Lower lobe of right lung (tissue), 2 donors: ENCODE results near the gene LRAT. TPM values are rescaled to one million over a fixed set of nuclear protein-coding genes. Genes with fewer than 3 reads are reported as not detected.

ENCODE experiments used
- ATAC-seq, 2 donors: fragments of 200-7000 bp; cut with Tn5 transposase; one replicate each; pipeline ENCODE4 v1.9.1; 2020 to 2022; ENCODE audit warnings: mild to moderate bottlenecking in 2 of 2, moderate library complexity in 2 of 2
- DNase-seq: peaks from one replicate; pipeline ENCODE4 v3.0.0-alpha.2; 2020
- H3K27ac ChIP-seq: fragments of 200-600 bp; one replicate; pipeline ENCODE4 v1.8.0; 2022
- H3K27me3 ChIP-seq: fragments of 200-600 bp; one replicate; pipeline ENCODE4 v1.8.0; 2022; ENCODE audit warnings: low read depth
- H3K36me3 ChIP-seq: fragments of 200-600 bp; one replicate; pipeline ENCODE4 v1.8.0; 2022; ENCODE audit warnings: mild to moderate bottlenecking
- H3K4me1 ChIP-seq: fragments of 200-600 bp; one replicate; pipeline ENCODE4 v1.8.0; 2022
- H3K4me3 ChIP-seq: fragments of 200-600 bp; one replicate; pipeline ENCODE4 v1.8.0; 2022; ENCODE audit warnings: mild to moderate bottlenecking
- H3K9me3 ChIP-seq: fragments of 200-600 bp; one replicate; pipeline ENCODE4 v1.8.0; 2022
- intact Hi-C: fragments of 100-400 bp; cut with DNase I; formaldehyde crosslinking; loops from one replicate; pipeline ENCODE4 v1.11.0; 2022
- total RNA-seq: library from RNA; stranded (reverse); fragmentation: NEBNext Ultra II Directional; extraction: Animal tissue kit (Norgen Biotek cat#: 25700); gene quantifications from one replicate; pipeline ENCODE4 v1.2.1, GENCODE V29; 2021
- TF ChIP-seq, protein P1 (sequence below): fragments of 200-600 bp; IDR thresholded peaks from one replicate; pipeline ENCODE4 v1.8.0; 2022; ENCODE audit warnings: antibody characterized with exemption, mild to moderate bottlenecking
- donor health status: DM: no; HTN: yes; CAD: no; lungs with severe emphysema.

Gene LRAT
- total RNA-seq, 1 donor from 2014 or later: 1.0 TPM

DNA sequence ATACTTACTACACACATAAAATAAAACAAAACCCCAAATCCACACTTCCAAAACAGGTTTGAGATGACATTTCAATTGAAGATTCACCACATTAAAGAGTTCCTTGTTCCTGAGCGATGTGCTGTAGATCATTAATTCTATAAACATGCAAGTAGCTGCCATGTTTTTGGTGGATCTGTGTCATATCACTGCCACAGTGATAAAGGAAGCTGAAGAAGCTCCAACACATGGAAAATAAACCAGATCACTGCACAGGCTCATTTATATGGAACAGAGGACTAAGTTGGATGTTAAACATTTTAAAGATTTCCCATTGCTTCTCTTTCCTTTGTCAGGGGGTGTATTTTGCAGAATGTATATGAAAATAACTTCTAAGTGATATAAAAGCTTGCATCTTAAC lies 34.5 kb downstream of the LRAT start:
- no peak for DNase-seq
- Histone ChIP-seq H3K27me3 (peaks cover 18% of the 10 kb centered on the region), H3K27ac (no peak overlapping the region), H3K36me3 (no peaks in the 10 kb centered on the region), H3K4me1 (no peaks in the 10 kb centered on the region), H3K4me3 (no peak overlapping the region), H3K9me3 (no peaks in the 10 kb centered on the region)
- no peak for ATAC-seq
- intact Hi-C loops: no loop called here
- TF ChIP-seq, protein P1, sequence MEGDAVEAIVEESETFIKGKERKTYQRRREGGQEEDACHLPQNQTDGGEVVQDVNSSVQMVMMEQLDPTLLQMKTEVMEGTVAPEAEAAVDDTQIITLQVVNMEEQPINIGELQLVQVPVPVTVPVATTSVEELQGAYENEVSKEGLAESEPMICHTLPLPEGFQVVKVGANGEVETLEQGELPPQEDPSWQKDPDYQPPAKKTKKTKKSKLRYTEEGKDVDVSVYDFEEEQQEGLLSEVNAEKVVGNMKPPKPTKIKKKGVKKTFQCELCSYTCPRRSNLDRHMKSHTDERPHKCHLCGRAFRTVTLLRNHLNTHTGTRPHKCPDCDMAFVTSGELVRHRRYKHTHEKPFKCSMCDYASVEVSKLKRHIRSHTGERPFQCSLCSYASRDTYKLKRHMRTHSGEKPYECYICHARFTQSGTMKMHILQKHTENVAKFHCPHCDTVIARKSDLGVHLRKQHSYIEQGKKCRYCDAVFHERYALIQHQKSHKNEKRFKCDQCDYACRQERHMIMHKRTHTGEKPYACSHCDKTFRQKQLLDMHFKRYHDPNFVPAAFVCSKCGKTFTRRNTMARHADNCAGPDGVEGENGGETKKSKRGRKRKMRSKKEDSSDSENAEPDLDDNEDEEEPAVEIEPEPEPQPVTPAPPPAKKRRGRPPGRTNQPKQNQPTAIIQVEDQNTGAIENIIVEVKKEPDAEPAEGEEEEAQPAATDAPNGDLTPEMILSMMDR: no peak

GRCh38 chr4:154779362-154779947 lies 35.7 kb downstream of the LRAT start:
- Histone ChIP-seq H3K36me3 (no peaks in the 10 kb centered on the region), H3K4me1 (no peaks in the 10 kb centered on the region), H3K27ac (no peak overlapping the region), H3K4me3 (no peak overlapping the region), H3K9me3 (no peaks in the 10 kb centered on the region), H3K27me3 (peaks cover 18% of the 10 kb centered on the region)
- intact Hi-C loops: no loop called here
- DNase-seq: no peak
- no peak for ATAC-seq
- TF ChIP-seq, protein P1: peak; percentile 48

DNA sequence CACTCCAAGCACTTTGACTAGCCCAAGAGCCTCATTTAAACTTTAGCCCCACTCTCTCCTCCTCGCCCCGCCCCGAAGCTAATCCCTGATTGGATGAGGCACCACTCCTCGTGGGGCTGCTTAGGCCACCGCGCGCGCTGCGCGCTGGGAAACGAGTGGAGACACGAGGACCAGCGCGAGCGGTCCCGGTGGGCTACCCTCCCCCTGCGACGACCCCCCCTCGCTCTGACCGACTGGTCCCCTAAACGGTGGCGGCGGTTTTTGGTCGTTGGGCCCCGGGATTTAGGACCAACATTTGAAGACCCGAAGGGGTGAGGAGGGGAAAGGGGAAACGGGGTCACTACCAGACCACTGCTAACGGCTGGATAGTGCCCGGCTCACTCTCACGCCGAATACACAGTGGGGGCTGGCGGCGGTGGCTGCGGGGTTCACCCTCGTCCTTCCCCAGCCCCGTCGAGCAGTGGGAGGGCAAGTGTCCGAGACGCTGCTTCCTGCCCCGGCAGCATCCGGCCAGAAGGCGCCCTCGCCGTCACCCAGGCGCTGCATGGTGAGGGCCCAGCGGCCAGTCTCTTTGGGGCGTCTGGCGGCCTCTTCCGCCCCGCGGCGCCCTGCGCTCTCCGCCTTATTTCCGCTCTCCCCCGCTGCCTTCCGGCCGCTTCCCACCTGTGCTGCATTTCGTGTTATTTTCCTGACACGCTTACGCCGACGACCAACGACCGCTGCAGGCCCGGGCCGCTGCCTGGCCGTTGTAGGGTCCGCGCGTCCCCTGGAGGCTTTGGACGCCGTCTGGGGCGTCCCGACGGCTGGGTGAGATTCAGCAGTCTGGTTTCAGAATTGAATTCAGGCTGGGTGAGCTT lies 37.6 kb downstream of the LRAT start, which contains the start of gene RBM46:
TSS of gene RBM46 (plus strand) at position 147 of the 857 bp plus-strand sequence. CDS start 15,481 bp downstream, outside the sequence.
- TF ChIP-seq, protein P1: no peak
- Histone ChIP-seq H3K27ac (no peak within 1 kb of the TSS), H3K4me3 (no peak within 1 kb of the TSS), H3K36me3 (no peaks in the 10 kb centered on the region), H3K9me3 (no peaks in the 10 kb centered on the region), H3K27me3 (peaks cover 13% of the 10 kb centered on the region), H3K4me1 (no peaks in the 10 kb centered on the region)
- intact Hi-C loops: no loop called here
- DNase-seq (no peak), ATAC-seq (peak in 1 of 2 donors; percentile 39)

DNA sequence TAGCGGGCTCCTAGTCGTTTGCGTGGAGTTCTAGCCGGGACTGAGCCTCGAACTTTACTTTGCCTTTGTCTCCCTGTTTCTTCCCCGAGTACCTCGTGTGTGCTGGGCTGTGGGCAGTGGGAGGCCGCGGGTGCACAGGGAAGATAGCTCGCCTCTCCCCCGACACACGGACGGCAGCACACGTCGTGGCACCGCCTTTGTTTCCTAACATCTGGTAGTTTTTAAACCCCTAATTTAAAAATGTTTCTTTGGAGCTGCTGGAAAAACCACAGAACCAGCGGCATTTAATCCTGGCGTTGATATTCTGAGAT lies 38.1 kb downstream of the LRAT start:
- ATAC-seq (no peak), DNase-seq (no peak)
- no peak overlapping the region for H3K27ac ChIP-seq
- H3K9me3 ChIP-seq: no peaks in the 10 kb centered on the region
- H3K36me3 ChIP-seq: no peaks in the 10 kb centered on the region
- TF ChIP-seq, protein P1: no peak
- intact Hi-C loops: no loop called here
- H3K27me3 ChIP-seq: peaks cover 13% of the 10 kb centered on the region
- no peaks in the 10 kb centered on the region for H3K4me1 ChIP-seq
- H3K4me3 ChIP-seq: no peak overlapping the region

Other genes starting within 250 kb of the LRAT start
- gene PLRG1, start 193.6 kb upstream of the LRAT start, total RNA-seq: 55.7 TPM
- gene FGB, start 181.0 kb upstream of the LRAT start, total RNA-seq: 0.95 TPM
- 35.4 TPM for gene FGA, start 153.3 kb upstream of the LRAT start, total RNA-seq
- 236 TPM for gene FGG, start 131.3 kb upstream of the LRAT start, total RNA-seq
- not detected for gene RBM46, start 37.3 kb downstream of the LRAT start, total RNA-seq